HCT116 (cell line): ENCODE data around the gene NRCAM. TPM values are rescaled to one million over a fixed set of nuclear protein-coding genes. Genes with fewer than 3 reads are reported as not detected.

Experiments used
- ATAC-seq: fragments of 200-7000 bp; cut with Tn5 transposase; 2 replicates; pipeline ENCODE4 v1.9.1; 2020; ENCODE audit warnings: mild to moderate bottlenecking, moderate library complexity
- BruUV-seq: library from RNA; stranded (reverse); fragments of 400-500 nt; replicated peaks from 2 replicates; lab custom pipeline; 2021; lab: Mats Ljungman, UMichigan
- CTCF ChIA-PET: fragments of 300-600 bp; sonication (Branson Sonifier 250); formaldehyde crosslinking; loops from one replicate; lab custom pipeline; 2021; ENCODE audit warnings: antibody characterized with exemption; lab: Charles Lee
- POLR2A ChIA-PET: fragments of 300-600, 350-600 bp; sonication (Branson Sonifier 250); formaldehyde crosslinking; loops from one replicate; lab custom pipeline; 2021; ENCODE audit warnings: antibody characterized with exemption; lab: Charles Lee
- RAD21 ChIA-PET, 2 experiments: fragments of 300-600 bp; sonication (Branson Sonifier 250); formaldehyde crosslinking; loops; one replicate each; lab custom pipeline; 2023; ENCODE audit warnings: low total read pairs in 2 of 2; ENCODE audit not compliant: uncharacterized antibody in 2 of 2, unreplicated experiment in 2 of 2, low non-redundant PET in 1 of 2; lab: Charles Lee
- DNase-seq: peaks from one replicate; pipeline ENCODE4 v3.0.0-alpha.2; 2010; ENCODE audit warnings: low read depth, low spot score
- H2AFZ ChIP-seq: fragments of 200-600 bp; shearing (Covaris generic), sonication (generic); 2 replicates; pipeline ENCODE4 v1.6.1; 2017; ENCODE audit warnings: low read depth, mixed run types, mixed read lengths, antibody characterized with exemption, low read length; ENCODE audit not compliant: poor library complexity, severe bottlenecking
- H3K27ac ChIP-seq: 2 replicates; pipeline ENCODE4 v1.5.1; 2012; ENCODE audit warnings: low read depth, low read length
- H3K27me3 ChIP-seq: fragments of 200-600 bp; sonication (generic); 2 replicates; pipeline ENCODE4 v1.6.1; 2016; ENCODE audit warnings: mixed run types, low read length, mixed read lengths; ENCODE audit not compliant: insufficient read depth
- H3K36me3 ChIP-seq, 2 experiments: fragments of 200-500 bp in 1 of 2; fragments of 200-600 bp in 1 of 2; sonication (Bioruptor generic) in 1 of 2; sonication (generic) in 1 of 2; 2 replicates each; pipeline versions ENCODE4 v1.5.1 to v1.6.1; 2014 to 2016; ENCODE audit warnings: low read length in 2 of 2, inconsistent platforms in 1 of 2, mixed read lengths in 1 of 2, mixed run types in 1 of 2; ENCODE audit not compliant: insufficient read depth in 2 of 2, control insufficient read depth in 1 of 2
- H3K4me1 ChIP-seq, 2 experiments: fragments of 200-600 bp in 1 of 2; sonication (generic) in 1 of 2; 2 replicates each; pipeline versions ENCODE4 v1.5.1 to v1.6.1; 2012 to 2017; ENCODE audit warnings: low read length in 2 of 2, inconsistent platforms in 1 of 2, mild to moderate bottlenecking in 1 of 2, mixed read lengths in 1 of 2, mixed run types in 1 of 2, moderate library complexity in 1 of 2; ENCODE audit not compliant: insufficient read depth in 2 of 2, control insufficient read depth in 1 of 2
- H3K4me2 ChIP-seq: fragments of 200-600 bp; sonication (generic); 2 replicates; pipeline ENCODE4 v1.6.1; 2017; ENCODE audit warnings: mixed run types, low read length, mixed read lengths
- H3K4me3 ChIP-seq, 2 experiments: fragments of 200-600 bp in 1 of 2; sonication (generic) in 1 of 2; replicated peaks in 1 of 2; 2 replicates each; pipeline ENCODE4 v1.5.1; 2011 to 2016; ENCODE audit warnings: low read length in 2 of 2, control low read depth in 1 of 2, low read depth in 1 of 2, mild to moderate bottlenecking in 1 of 2, mixed read lengths in 1 of 2, mixed run types in 1 of 2
- H3K79me2 ChIP-seq: fragments of 200-600 bp; sonication (generic); 2 replicates; pipeline ENCODE4 v1.6.1; 2017; ENCODE audit warnings: mild to moderate bottlenecking, mixed run types, low read length, moderate library complexity, mixed read lengths; ENCODE audit not compliant: insufficient read depth
- H3K9ac ChIP-seq: fragments of 200-600 bp; sonication (generic); 2 replicates; pipeline ENCODE4 v1.6.1; 2016; ENCODE audit warnings: low read length, mixed read lengths
- H3K9me2 ChIP-seq: fragments of 200-600 bp; sonication (generic), shearing (Covaris generic); 2 replicates; pipeline ENCODE4 v1.6.1; 2017; ENCODE audit warnings: mixed run types, mild to moderate bottlenecking, moderate library complexity; ENCODE audit not compliant: insufficient read depth
- H3K9me3 ChIP-seq, 2 experiments: fragments of 200-500 bp in 1 of 2; fragments of 200-600 bp in 1 of 2; sonication (Bioruptor generic) in 1 of 2; sonication (generic) in 1 of 2; 2 replicates each; pipeline ENCODE4 v1.6.1; 2014 to 2017; ENCODE audit warnings: low read length in 2 of 2, mixed read lengths in 2 of 2, inconsistent platforms in 1 of 2, low read depth in 1 of 2, mild to moderate bottlenecking in 1 of 2, mixed run types in 1 of 2, moderate library complexity in 1 of 2; ENCODE audit not compliant: control insufficient read depth in 1 of 2, insufficient read depth in 1 of 2
- H4K20me1 ChIP-seq: fragments of 200-600 bp; sonication (generic), shearing (Covaris generic); 2 replicates; pipeline ENCODE4 v1.6.1; 2017; ENCODE audit warnings: mixed run types, mild to moderate bottlenecking, moderate library complexity; ENCODE audit not compliant: insufficient read depth
- CBX3 ChIP-seq: IDR thresholded peaks from 2 replicates; pipeline ENCODE4 v1.6.1; 2012; ENCODE audit warnings: low read depth
- CEBPB ChIP-seq: IDR thresholded peaks from 2 replicates; pipeline ENCODE4 v1.6.1; 2012; ENCODE audit warnings: low read depth
- EGR1 ChIP-seq: IDR thresholded peaks from 2 replicates; pipeline ENCODE4 v1.6.1; 2012; ENCODE audit warnings: low read depth
- ELF1 ChIP-seq: IDR thresholded peaks from 2 replicates; pipeline ENCODE4 v1.6.1; 2012; ENCODE audit warnings: low read depth, borderline replicate concordance
- EZH2 ChIP-seq: fragments of 200-600 bp; sonication (generic); IDR thresholded peaks from 2 replicates; pipeline ENCODE4 v1.6.1; 2017; ENCODE audit warnings: antibody characterized with exemption, mixed run types
- FOSL1 ChIP-seq: IDR thresholded peaks from 2 replicates; pipeline ENCODE4 v1.6.1; 2012; ENCODE audit warnings: low read depth
- POLR2A ChIP-seq: IDR thresholded peaks from 2 replicates; pipeline ENCODE4 v1.7.0; 2011; ENCODE audit warnings: borderline replicate concordance; ENCODE audit not compliant: insufficient read depth, insufficient read length; ENCODE audit errors: extremely low read depth
- POLR2AphosphoS5 ChIP-seq: IDR thresholded peaks from 2 replicates; pipeline ENCODE4 v1.6.1; 2011; ENCODE audit warnings: mild to moderate bottlenecking, low read depth, low read length, moderate library complexity
- RAD21 ChIP-seq: IDR thresholded peaks from 2 replicates; pipeline ENCODE4 v1.6.1; 2012; ENCODE audit warnings: low read depth, mild to moderate bottlenecking
- SIN3A ChIP-seq: IDR thresholded peaks from 2 replicates; pipeline ENCODE4 v1.6.1; 2012; ENCODE audit warnings: low read depth
- SP1 ChIP-seq: IDR thresholded peaks from 2 replicates; pipeline ENCODE4 v1.6.1; 2012; ENCODE audit warnings: low read depth
- SRF ChIP-seq: IDR thresholded peaks from 2 replicates; pipeline ENCODE4 v1.6.1; 2012; ENCODE audit warnings: low read depth
- TCF7L2 ChIP-seq: IDR thresholded peaks from 2 replicates; pipeline ENCODE4 v1.7.0; 2011; ENCODE audit warnings: borderline replicate concordance, inconsistent platforms; ENCODE audit not compliant: insufficient read depth, insufficient read length; ENCODE audit errors: extremely low read depth
- YY1 ChIP-seq: IDR thresholded peaks from 2 replicates; pipeline ENCODE4 v1.6.1; 2011; ENCODE audit warnings: low read length, low read depth, moderate library complexity, mild to moderate bottlenecking; ENCODE audit not compliant: insufficient replicate concordance; ENCODE audit errors: extremely low read depth
- ZNF274 ChIP-seq: fragments of 200-500 bp; sonication (Bioruptor generic); IDR thresholded peaks from 2 replicates; pipeline ENCODE4 v1.6.1; 2014; ENCODE audit warnings: mild to moderate bottlenecking, low read depth, low read length, inconsistent platforms
- intact Hi-C: fragments of 100-400 bp; cut with micrococcal nuclease; formaldehyde crosslinking; loops from 2 replicates; pipeline ENCODE4 v1.10.0; 2022
- total RNA-seq: library from RNA; stranded (reverse); gene quantifications from one replicate; pipeline ENCODE4 v1.2.1, GENCODE V29; 2021; ENCODE audit not compliant: unreplicated experiment
- TF ChIP-seq, protein P1 (sequence below): IDR thresholded peaks from 2 replicates; pipeline ENCODE4 v1.6.1; 2012
- TF ChIP-seq, protein P2 (sequence below), 3 experiments: fragments of 200-600 bp in 1 of 3; sonication (generic) in 1 of 3; IDR thresholded peaks in 2 of 3; conservative IDR thresholded peaks in 1 of 3; 2 replicates each; pipeline ENCODE4 v1.5.1; 2012 to 2017; ENCODE audit warnings: low read depth in 2 of 3, low read length in 2 of 3, antibody characterized with exemption in 1 of 3, borderline replicate concordance in 1 of 3, control low read depth in 1 of 3, mild to moderate bottlenecking in 1 of 3, mixed read lengths in 1 of 3, mixed run types in 1 of 3, moderate library complexity in 1 of 3; ENCODE audit not compliant: insufficient read depth in 1 of 3
- TF ChIP-seq, protein P3 (sequence below): IDR thresholded peaks from 2 replicates; pipeline ENCODE4 v1.6.1; 2012; ENCODE audit warnings: low read depth

The NRCAM gene
- total RNA-seq, 1 experiment from 2014 or later = 0.15 TPM

DNA sequence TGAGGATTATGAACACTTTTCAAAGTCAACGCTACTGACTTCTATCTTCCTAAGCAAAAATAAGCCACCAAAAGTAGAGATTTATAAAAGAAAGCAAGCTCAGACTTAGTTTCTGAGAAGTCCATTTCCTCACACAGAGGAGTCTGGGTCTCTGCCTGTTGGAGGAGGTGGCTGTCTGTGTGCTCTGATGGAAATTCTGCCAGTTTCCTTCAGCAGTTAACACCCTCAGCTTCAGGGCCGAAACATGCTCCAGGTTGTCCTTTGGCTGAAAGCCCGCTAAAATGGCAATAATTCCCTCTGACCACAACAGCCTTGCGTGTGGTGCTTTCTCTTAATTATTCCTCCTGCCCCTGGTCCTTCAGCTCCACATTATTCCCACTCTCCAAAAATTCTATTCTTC is 198.3 kb downstream of the NRCAM start:
- RAD21 ChIA-PET = no interaction called here
- CTCF ChIA-PET = no interaction called here
- ATAC-seq (no peak), DNase-seq (no peak)
- H3K27me3 ChIP-seq = no peaks in the 10 kb centered on the region
- no peaks in the 10 kb centered on the region for H3K9me3 ChIP-seq
- H4K20me1 ChIP-seq = no peaks in the 10 kb centered on the region
- no peak overlapping the region for H3K9ac ChIP-seq
- no peaks in the 10 kb centered on the region for H3K9me2 ChIP-seq
- no peak overlapping the region for H3K4me3 ChIP-seq
- H3K4me2 ChIP-seq = no peak overlapping the region
- intact Hi-C loops = no loop called here
- no peaks in the 10 kb centered on the region for H3K79me2 ChIP-seq
- no peak for TF ChIP-seq SIN3A
- TF ChIP-seq FOSL1 = no peak
- TF ChIP-seq, protein P1, sequence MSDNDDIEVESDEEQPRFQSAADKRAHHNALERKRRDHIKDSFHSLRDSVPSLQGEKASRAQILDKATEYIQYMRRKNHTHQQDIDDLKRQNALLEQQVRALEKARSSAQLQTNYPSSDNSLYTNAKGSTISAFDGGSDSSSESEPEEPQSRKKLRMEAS = no peak
- no peak for TF ChIP-seq SRF
- no peak for TF ChIP-seq EZH2
- TF ChIP-seq YY1 = no peak
- no peak for TF ChIP-seq POLR2A
- TF ChIP-seq RAD21 = no peak
- no peak for TF ChIP-seq ZNF274
- no peak for TF ChIP-seq CBX3
- TF ChIP-seq, protein P2, sequence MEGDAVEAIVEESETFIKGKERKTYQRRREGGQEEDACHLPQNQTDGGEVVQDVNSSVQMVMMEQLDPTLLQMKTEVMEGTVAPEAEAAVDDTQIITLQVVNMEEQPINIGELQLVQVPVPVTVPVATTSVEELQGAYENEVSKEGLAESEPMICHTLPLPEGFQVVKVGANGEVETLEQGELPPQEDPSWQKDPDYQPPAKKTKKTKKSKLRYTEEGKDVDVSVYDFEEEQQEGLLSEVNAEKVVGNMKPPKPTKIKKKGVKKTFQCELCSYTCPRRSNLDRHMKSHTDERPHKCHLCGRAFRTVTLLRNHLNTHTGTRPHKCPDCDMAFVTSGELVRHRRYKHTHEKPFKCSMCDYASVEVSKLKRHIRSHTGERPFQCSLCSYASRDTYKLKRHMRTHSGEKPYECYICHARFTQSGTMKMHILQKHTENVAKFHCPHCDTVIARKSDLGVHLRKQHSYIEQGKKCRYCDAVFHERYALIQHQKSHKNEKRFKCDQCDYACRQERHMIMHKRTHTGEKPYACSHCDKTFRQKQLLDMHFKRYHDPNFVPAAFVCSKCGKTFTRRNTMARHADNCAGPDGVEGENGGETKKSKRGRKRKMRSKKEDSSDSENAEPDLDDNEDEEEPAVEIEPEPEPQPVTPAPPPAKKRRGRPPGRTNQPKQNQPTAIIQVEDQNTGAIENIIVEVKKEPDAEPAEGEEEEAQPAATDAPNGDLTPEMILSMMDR (IDR thresholded peaks at IDR 0.05 in 2 of 3, conservative IDR thresholded peaks at IDR 0.05 in 1 of 3; ENCODE audit: borderline replicate concordance in 1 of 3, insufficient read depth in 1 of 3, low read depth in 2 of 3, low read length in 2 of 3) = no peak
- TF ChIP-seq ELF1 = no peak
- no peak for TF ChIP-seq SP1
- TF ChIP-seq CEBPB = no peak
- TF ChIP-seq, protein P3, sequence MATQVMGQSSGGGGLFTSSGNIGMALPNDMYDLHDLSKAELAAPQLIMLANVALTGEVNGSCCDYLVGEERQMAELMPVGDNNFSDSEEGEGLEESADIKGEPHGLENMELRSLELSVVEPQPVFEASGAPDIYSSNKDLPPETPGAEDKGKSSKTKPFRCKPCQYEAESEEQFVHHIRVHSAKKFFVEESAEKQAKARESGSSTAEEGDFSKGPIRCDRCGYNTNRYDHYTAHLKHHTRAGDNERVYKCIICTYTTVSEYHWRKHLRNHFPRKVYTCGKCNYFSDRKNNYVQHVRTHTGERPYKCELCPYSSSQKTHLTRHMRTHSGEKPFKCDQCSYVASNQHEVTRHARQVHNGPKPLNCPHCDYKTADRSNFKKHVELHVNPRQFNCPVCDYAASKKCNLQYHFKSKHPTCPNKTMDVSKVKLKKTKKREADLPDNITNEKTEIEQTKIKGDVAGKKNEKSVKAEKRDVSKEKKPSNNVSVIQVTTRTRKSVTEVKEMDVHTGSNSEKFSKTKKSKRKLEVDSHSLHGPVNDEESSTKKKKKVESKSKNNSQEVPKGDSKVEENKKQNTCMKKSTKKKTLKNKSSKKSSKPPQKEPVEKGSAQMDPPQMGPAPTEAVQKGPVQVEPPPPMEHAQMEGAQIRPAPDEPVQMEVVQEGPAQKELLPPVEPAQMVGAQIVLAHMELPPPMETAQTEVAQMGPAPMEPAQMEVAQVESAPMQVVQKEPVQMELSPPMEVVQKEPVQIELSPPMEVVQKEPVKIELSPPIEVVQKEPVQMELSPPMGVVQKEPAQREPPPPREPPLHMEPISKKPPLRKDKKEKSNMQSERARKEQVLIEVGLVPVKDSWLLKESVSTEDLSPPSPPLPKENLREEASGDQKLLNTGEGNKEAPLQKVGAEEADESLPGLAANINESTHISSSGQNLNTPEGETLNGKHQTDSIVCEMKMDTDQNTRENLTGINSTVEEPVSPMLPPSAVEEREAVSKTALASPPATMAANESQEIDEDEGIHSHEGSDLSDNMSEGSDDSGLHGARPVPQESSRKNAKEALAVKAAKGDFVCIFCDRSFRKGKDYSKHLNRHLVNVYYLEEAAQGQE = no peak
- no peak for TF ChIP-seq EGR1
- no peak for TF ChIP-seq POLR2AphosphoS5
- no peak for TF ChIP-seq TCF7L2
- no peaks in the 10 kb centered on the region for H3K4me1 ChIP-seq
- POLR2A ChIA-PET = interaction anchor here (0.8 kb wide), 1 partner anchor 12 kb away, joined by 3 read pairs; no protein-coding TSS in a partner anchor
- no peaks in the 10 kb centered on the region for H3K36me3 ChIP-seq
- H3K27ac ChIP-seq = no peak overlapping the region
- BruUV-seq = no TSS peak
- H2AFZ ChIP-seq = no peak overlapping the region
